ENCODE measurements around the gene CHRNA10.
A peak's percentile ranks its signal among the peaks of the same experiment; 100 is the strongest.
"Not testable (repeated sequence)": the region's sequence is repeated elsewhere in the genome, so short reads cannot be mapped to it uniquely, and the experiment has no call there.

CHRNA10 gene

GRCh38 chr11:3652514-3652913 lies 18.7 kb downstream of the CHRNA10 start:
- H4K91ac ChIP-seq (ENCODE audit: low read depth, low read length, poor library complexity); H3K23ac ChIP-seq (ENCODE audit: low read depth, low read length, poor library complexity); H3K79me1 ChIP-seq (ENCODE audit: low read depth, low read length); H2AK5ac ChIP-seq (ENCODE audit: low read depth, low read length); H2BK15ac ChIP-seq (ENCODE audit: low read length); H3K18ac ChIP-seq (ENCODE audit: low read length); H2BK12ac ChIP-seq (ENCODE audit: low read length); H3K27me3 ChIP-seq (ENCODE audit: control insufficient read depth in 3 of 3, insufficient read depth in 3 of 3, low read depth in 1 of 3, low read length in 3 of 3); H3K14ac ChIP-seq (ENCODE audit: low read length); H3K9me3 ChIP-seq (replicated peaks in 1 of 2; ENCODE audit: control insufficient read depth in 2 of 2, insufficient read depth in 1 of 2, low read depth in 1 of 2, low read length in 2 of 2); H3K9ac ChIP-seq (ENCODE audit: low read depth, low read length, poor library complexity); H4K8ac ChIP-seq (ENCODE audit: low read depth, low read length); H3K4ac ChIP-seq (ENCODE audit: low read length); H3K36me3 ChIP-seq (replicated peaks in 1 of 2; ENCODE audit: control insufficient read depth in 2 of 2, insufficient read depth in 2 of 2, low read length in 2 of 2); H3K4me3 ChIP-seq (ENCODE audit: low read length in 2 of 2); H3K4me1 ChIP-seq (ENCODE audit: control insufficient read depth in 2 of 2, insufficient read depth in 1 of 2, low read depth in 1 of 2, low read length in 2 of 2); H2BK5ac ChIP-seq (ENCODE audit: low read length); H2BK120ac ChIP-seq (ENCODE audit: low read depth, low read length); H3K27ac ChIP-seq (replicated peaks; ENCODE audit: low read length); DNase-seq (ENCODE audit: low spot score); H2AFZ ChIP-seq (ENCODE audit: low read length); H3K4me2 ChIP-seq (ENCODE audit: insufficient read depth, low read length, poor library complexity, severe bottlenecking): not testable (repeated sequence)
- no CpG with 5 or more reads among the region's 3 CpGs for WGBS, 2 donors (ENCODE audit: extremely low coverage in 2 of 2, insufficient read length in 2 of 2, insufficient replicate concordance in 1 of 2)

- H4K8ac ChIP-seq (ENCODE audit: low read depth, low read length); H4K91ac ChIP-seq (ENCODE audit: low read depth, low read length, poor library complexity); H2BK12ac ChIP-seq (ENCODE audit: low read length); H3K4me3 ChIP-seq (ENCODE audit: low read length in 2 of 2); H2AK5ac ChIP-seq (ENCODE audit: low read depth, low read length); H3K27me3 ChIP-seq (ENCODE audit: control insufficient read depth in 3 of 3, insufficient read depth in 3 of 3, low read depth in 1 of 3, low read length in 3 of 3); H2BK5ac ChIP-seq (ENCODE audit: low read length); H3K18ac ChIP-seq (ENCODE audit: low read length); DNase-seq (ENCODE audit: low spot score); H3K9me3 ChIP-seq (replicated peaks in 1 of 2; ENCODE audit: control insufficient read depth in 2 of 2, insufficient read depth in 1 of 2, low read depth in 1 of 2, low read length in 2 of 2); H3K23ac ChIP-seq (ENCODE audit: low read depth, low read length, poor library complexity); H2BK15ac ChIP-seq (ENCODE audit: low read length); H2AFZ ChIP-seq (ENCODE audit: low read length); H2BK120ac ChIP-seq (ENCODE audit: low read depth, low read length); H3K4ac ChIP-seq (ENCODE audit: low read length); H3K9ac ChIP-seq (ENCODE audit: low read depth, low read length, poor library complexity); H3K4me1 ChIP-seq (ENCODE audit: control insufficient read depth in 2 of 2, insufficient read depth in 1 of 2, low read depth in 1 of 2, low read length in 2 of 2); H3K79me1 ChIP-seq (ENCODE audit: low read depth, low read length); H3K4me2 ChIP-seq (ENCODE audit: insufficient read depth, low read length, poor library complexity, severe bottlenecking); H3K36me3 ChIP-seq (replicated peaks in 1 of 2; ENCODE audit: control insufficient read depth in 2 of 2, insufficient read depth in 2 of 2, low read length in 2 of 2); H3K14ac ChIP-seq (ENCODE audit: low read length); H3K27ac ChIP-seq (replicated peaks; ENCODE audit: low read length): not testable (repeated sequence)
- no CpG with 5 or more reads among the region's 9 CpGs for WGBS, 2 donors (ENCODE audit: extremely low coverage in 2 of 2, insufficient read length in 2 of 2, insufficient replicate concordance in 1 of 2)
Observed at GRCh38 chr11:3649374-3649773, 21.8 kb downstream of the CHRNA10 start.

GRCh38 chr11:3648843-3649242 lies 22.3 kb downstream of the CHRNA10 start:
- H3K14ac ChIP-seq (ENCODE audit: low read length); H3K27ac ChIP-seq (replicated peaks; ENCODE audit: low read length); H2AK5ac ChIP-seq (ENCODE audit: low read depth, low read length); H3K4me2 ChIP-seq (ENCODE audit: insufficient read depth, low read length, poor library complexity, severe bottlenecking); H4K8ac ChIP-seq (ENCODE audit: low read depth, low read length); H3K9me3 ChIP-seq (replicated peaks in 1 of 2; ENCODE audit: control insufficient read depth in 2 of 2, insufficient read depth in 1 of 2, low read depth in 1 of 2, low read length in 2 of 2); H4K91ac ChIP-seq (ENCODE audit: low read depth, low read length, poor library complexity); H3K23ac ChIP-seq (ENCODE audit: low read depth, low read length, poor library complexity); H3K4me3 ChIP-seq (ENCODE audit: low read length in 2 of 2); H3K18ac ChIP-seq (ENCODE audit: low read length); H3K27me3 ChIP-seq (ENCODE audit: control insufficient read depth in 3 of 3, insufficient read depth in 3 of 3, low read depth in 1 of 3, low read length in 3 of 3); H2BK15ac ChIP-seq (ENCODE audit: low read length); H3K79me1 ChIP-seq (ENCODE audit: low read depth, low read length); H2BK120ac ChIP-seq (ENCODE audit: low read depth, low read length); H3K4ac ChIP-seq (ENCODE audit: low read length); H2AFZ ChIP-seq (ENCODE audit: low read length); H3K9ac ChIP-seq (ENCODE audit: low read depth, low read length, poor library complexity); H2BK12ac ChIP-seq (ENCODE audit: low read length); H3K4me1 ChIP-seq (ENCODE audit: control insufficient read depth in 2 of 2, insufficient read depth in 1 of 2, low read depth in 1 of 2, low read length in 2 of 2); DNase-seq (ENCODE audit: low spot score); H2BK5ac ChIP-seq (ENCODE audit: low read length); H3K36me3 ChIP-seq (replicated peaks in 1 of 2; ENCODE audit: control insufficient read depth in 2 of 2, insufficient read depth in 2 of 2, low read length in 2 of 2): not testable (repeated sequence)
- WGBS, 2 donors (ENCODE audit: extremely low coverage in 2 of 2, insufficient read length in 2 of 2, insufficient replicate concordance in 1 of 2) = no CpG with 5 or more reads among the region's 13 CpGs

GRCh38 chr11:3645552-3645951 lies 25.6 kb downstream of the CHRNA10 start:
- Histone ChIP-seq H3K14ac (ENCODE audit: low read length) (no peak overlapping the region), H3K4me3 (ENCODE audit: low read length in 2 of 2) (no peak overlapping the region), H3K4ac (ENCODE audit: low read length) (no peak overlapping the region), H2AK5ac (ENCODE audit: low read depth, low read length) (peak overlapping the region; percentile 56), H3K79me1 (ENCODE audit: low read depth, low read length) (no peaks in the 10 kb centered on the region), H2BK12ac (ENCODE audit: low read length) (no peak overlapping the region), H4K91ac (ENCODE audit: low read depth, low read length, poor library complexity) (no peak overlapping the region), H3K23ac (ENCODE audit: low read depth, low read length, poor library complexity) (no peak overlapping the region), H2AFZ (ENCODE audit: low read length) (no peak overlapping the region), H3K4me1 (ENCODE audit: control insufficient read depth in 2 of 2, insufficient read depth in 1 of 2, low read depth in 1 of 2, low read length in 2 of 2) (peaks cover 3 to 5% of the 10 kb centered on the region in 2 donors), H2BK5ac (ENCODE audit: low read length) (peak overlapping the region; percentile 71), H4K8ac (ENCODE audit: low read depth, low read length) (no peak overlapping the region), H2BK15ac (ENCODE audit: low read length) (peak overlapping the region; percentile 94), H3K9ac (ENCODE audit: low read depth, low read length, poor library complexity) (no peak overlapping the region), H3K27ac (replicated peaks; ENCODE audit: low read length) (no peak overlapping the region), H3K4me2 (ENCODE audit: insufficient read depth, low read length, poor library complexity, severe bottlenecking) (no peak overlapping the region), H3K18ac (ENCODE audit: low read length) (no peak overlapping the region), H3K27me3 (ENCODE audit: control insufficient read depth in 3 of 3, insufficient read depth in 3 of 3, low read depth in 1 of 3, low read length in 3 of 3) (peaks cover 0 to 4% (median 0%) of the 10 kb centered on the region in 3 experiments), H2BK120ac (ENCODE audit: low read depth, low read length) (no peak overlapping the region), H3K9me3 (replicated peaks in 1 of 2; ENCODE audit: control insufficient read depth in 2 of 2, insufficient read depth in 1 of 2, low read depth in 1 of 2, low read length in 2 of 2) (peaks cover 4 to 9% of the 10 kb centered on the region in 2 donors), H3K36me3 (replicated peaks in 1 of 2; ENCODE audit: control insufficient read depth in 2 of 2, insufficient read depth in 2 of 2, low read length in 2 of 2) (no peaks in the 10 kb centered on the region)
- WGBS, 2 donors (ENCODE audit: extremely low coverage in 2 of 2, insufficient read length in 2 of 2, insufficient replicate concordance in 1 of 2) = no CpG with 5 or more reads among the region's 7 CpGs
- DNase-seq (ENCODE audit: low spot score) = no peak
